NCI-H524 treated with DMSO at 0.1 percent for 48 hours (cell line): ENCODE data around the gene MYL9.

ENCODE experiments used
- DNase-seq: peaks from one replicate; lab custom pipeline; 2025; lab: John Stamatoyannopoulos, UW

The MYL9 gene

GRCh38 chr20:36584018-36584481 is 42.7 kb downstream of the MYL9 start:
- DNase-seq = no peak

GRCh38 chr20:36585410-36586125 is 44.2 kb downstream of the MYL9 start:
- no peak for DNase-seq

DNA sequence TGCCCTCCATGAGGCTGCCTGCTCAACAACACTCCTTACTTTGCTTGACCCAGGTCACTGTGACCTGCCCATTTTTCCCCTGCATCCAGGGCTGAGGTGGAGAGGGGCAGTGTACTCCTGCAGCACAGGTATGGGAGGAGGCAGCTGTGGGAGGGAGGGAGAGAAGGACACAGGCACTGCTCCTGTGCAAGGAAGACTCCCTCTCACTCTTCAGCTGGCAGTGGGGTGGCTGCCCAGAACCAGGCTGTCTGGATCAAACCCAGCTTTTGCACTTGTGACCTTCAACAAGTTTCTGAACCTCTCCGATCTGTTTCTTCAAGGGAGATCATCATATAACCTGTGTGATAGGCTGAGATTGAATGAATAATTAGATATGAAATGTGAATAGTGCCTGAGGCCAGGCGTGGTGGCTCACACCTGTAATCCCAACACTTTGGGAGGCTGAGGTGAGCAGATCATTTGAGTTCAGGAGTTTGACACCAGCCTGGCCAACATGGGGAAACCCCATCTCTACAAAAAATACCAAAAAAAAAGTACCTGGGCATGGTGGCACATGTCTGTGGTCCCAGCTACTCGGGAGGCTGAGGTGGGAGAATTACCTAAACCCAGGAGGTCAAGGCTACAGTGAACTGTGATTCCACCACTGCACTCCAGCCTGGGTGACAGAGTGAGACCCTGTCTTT is 46.2 kb downstream of the MYL9 start:
- DNase-seq = no peak

- peak; percentile 92 for DNase-seq
Observed at GRCh38 chr20:36591281-36591680, 50.0 kb downstream of the MYL9 start.

DNA sequence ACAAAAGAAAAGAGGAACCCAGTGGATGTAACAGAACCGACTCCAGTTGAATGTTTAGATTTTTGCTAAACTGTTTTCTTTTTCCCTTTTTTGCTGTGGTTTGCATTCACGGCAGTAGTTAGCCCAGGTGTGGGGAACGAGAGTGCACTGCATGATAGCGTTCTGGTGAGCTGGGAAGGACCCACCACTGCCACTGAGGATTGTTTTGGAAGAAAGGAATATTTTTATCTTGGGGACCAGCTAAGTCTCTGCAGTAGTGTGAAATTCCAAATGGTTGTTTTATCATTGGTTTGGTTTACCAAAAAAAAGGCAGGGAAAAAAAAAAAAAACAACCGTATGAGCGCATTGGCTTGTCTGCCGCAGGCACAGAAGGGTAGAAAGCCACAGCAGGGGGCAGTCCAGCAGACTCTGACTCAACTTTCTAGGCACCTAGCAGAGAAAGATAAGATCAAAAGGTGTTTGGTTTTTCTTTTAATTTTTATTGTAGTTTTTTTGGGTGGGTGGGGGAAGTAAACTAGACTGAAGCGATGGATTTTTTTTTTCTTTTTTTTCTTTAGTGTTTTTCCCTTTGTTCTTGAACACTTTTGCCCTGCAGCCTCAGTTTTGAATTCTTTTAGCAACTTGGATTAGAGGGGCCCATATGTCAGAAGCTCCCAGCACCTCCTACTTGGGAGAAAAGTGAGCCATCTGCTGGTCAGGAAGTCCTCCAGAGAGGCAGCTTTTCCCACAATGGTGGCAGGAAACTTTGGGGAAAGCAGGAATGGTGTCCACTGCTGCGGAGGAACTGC is 50.7 kb downstream of the MYL9 start:
- peak; percentile 47 for DNase-seq

- no peak for DNase-seq
Observed at GRCh38 chr20:36593347-36593929, 52.1 kb downstream of the MYL9 start.

DNA sequence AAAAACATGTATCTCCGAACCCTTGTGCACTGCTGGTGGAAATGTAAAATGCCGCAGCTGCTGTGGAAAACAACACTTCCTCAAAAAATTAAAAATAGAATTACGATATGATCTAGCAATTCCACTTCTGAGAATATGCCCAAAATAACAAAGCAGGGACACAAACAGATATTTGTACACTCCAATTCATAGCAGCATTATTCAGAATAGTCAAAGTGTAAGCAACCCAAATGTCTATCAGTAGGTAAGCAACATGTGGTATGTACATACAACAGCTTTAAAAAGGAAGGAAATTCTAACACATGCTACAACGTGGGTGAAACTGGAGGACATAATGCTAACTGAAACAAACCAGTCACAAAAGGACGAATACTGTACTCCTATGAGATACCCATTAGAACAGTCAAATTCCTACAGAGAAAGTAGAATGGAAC is 58.6 kb downstream of the MYL9 start:
- DNase-seq = no peak
